HG03558 (cell line): ENCODE data around the gene UBE2E2.

Experiments used
- ATAC-seq: cut with Tn5 transposase; IDR thresholded peaks from one replicate; pipeline ENCODE4 v1.9.1; 2021; ENCODE audit warnings: moderate number of reproducible peaks; ENCODE audit not compliant: unreplicated experiment; ENCODE audit errors: extremely low read depth

Gene UBE2E2

GRCh38 chr3:23192816-23193215 is 10.3 kb upstream of the UBE2E2 start:
- no peak for ATAC-seq

- no peak for ATAC-seq
Measured at GRCh38 chr3:23193831-23194230, 9.3 kb upstream of the UBE2E2 start.

GRCh38 chr3:23198801-23199200 is 4.3 kb upstream of the UBE2E2 start:
- no peak for ATAC-seq

- no peak for ATAC-seq
Measured at GRCh38 chr3:23199649-23200048, 3.5 kb upstream of the UBE2E2 start.

- ATAC-seq: no peak
Measured at GRCh38 chr3:23201154-23201838, 1.8 kb upstream of the UBE2E2 start.

GRCh38 chr3:23202203-23202920 is 765 bp upstream of the UBE2E2 start:
- ATAC-seq: peak; percentile 7

GRCh38 chr3:23203708-23204330 is 692 bp downstream of the UBE2E2 start:
- no peak for ATAC-seq

GRCh38 chr3:23206366-23206765 is 3.2 kb downstream of the UBE2E2 start:
- no peak for ATAC-seq

- no peak for ATAC-seq
Measured at GRCh38 chr3:23209103-23209502, 6.0 kb downstream of the UBE2E2 start.

GRCh38 chr3:23209747-23210487 is 6.8 kb downstream of the UBE2E2 start:
- ATAC-seq: no peak

GRCh38 chr3:23213813-23214212 is 10.7 kb downstream of the UBE2E2 start:
- no peak for ATAC-seq

GRCh38 chr3:23217872-23218554 is 14.9 kb downstream of the UBE2E2 start:
- no peak for ATAC-seq

- ATAC-seq: no peak
Measured at GRCh38 chr3:23219117-23219516, 16.0 kb downstream of the UBE2E2 start.

GRCh38 chr3:23219552-23219951 is 16.4 kb downstream of the UBE2E2 start:
- no peak for ATAC-seq

- ATAC-seq: no peak
Measured at GRCh38 chr3:23221136-23221535, 18.0 kb downstream of the UBE2E2 start.

- ATAC-seq: no peak
Measured at GRCh38 chr3:23232016-23232415, 28.9 kb downstream of the UBE2E2 start.

GRCh38 chr3:23232854-23233253 is 29.7 kb downstream of the UBE2E2 start:
- no peak for ATAC-seq

- no peak for ATAC-seq
Measured at GRCh38 chr3:23235264-23235663, 32.1 kb downstream of the UBE2E2 start.

- no peak for ATAC-seq
Measured at GRCh38 chr3:23236890-23237289, 33.8 kb downstream of the UBE2E2 start.

- ATAC-seq: no peak
Measured at GRCh38 chr3:23238156-23238555, 35.0 kb downstream of the UBE2E2 start.
